GM19240 (cell line): ENCODE results near the gene FSTL4.

Experiments
- DNase-seq: peaks from one replicate; pipeline ENCODE4 v3.0.0; 2011; ENCODE audit warnings: low spot score; ENCODE audit not compliant: insufficient read length

Gene FSTL4

DNA sequence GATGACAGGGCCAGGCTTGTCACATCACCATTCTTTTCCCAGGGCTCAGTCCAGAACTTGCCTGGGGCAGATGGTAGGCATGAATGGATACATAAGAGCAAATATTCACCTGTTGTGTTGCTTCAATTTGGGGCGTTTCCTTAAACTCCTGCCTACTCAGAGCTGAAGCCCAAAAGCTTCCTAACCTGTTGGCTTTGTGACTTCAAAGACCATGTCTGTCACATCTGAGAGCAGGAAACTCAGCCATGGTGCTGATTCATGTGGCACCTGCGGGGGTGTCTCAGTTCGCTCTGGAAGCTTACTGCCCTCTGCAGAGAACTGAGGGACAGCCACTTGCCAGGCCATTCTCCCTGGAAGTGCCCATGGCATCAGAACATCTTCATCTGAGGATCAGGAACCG lies 313.9 kb downstream of the FSTL4 start:
- DNase-seq: no peak

DNA sequence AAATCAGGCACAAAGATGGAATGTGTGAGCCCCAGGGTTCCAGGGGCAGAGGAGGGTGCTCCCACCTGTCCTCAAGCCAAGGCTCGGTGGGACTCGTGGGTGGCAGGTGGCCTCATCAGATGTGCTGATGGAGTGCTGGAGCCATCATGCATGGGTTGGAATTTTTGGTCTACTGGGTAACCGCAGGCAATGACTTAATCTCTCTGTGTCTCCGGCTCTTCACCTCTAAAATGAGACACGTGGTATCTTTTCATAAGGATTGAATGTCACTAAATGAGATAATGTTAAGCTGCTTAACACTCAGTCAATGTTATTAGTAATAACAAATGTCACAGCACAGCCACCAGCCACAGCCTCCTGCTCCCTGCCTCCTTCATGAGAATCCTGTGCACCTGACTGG lies 315.0 kb downstream of the FSTL4 start:
- DNase-seq: no peak

DNA sequence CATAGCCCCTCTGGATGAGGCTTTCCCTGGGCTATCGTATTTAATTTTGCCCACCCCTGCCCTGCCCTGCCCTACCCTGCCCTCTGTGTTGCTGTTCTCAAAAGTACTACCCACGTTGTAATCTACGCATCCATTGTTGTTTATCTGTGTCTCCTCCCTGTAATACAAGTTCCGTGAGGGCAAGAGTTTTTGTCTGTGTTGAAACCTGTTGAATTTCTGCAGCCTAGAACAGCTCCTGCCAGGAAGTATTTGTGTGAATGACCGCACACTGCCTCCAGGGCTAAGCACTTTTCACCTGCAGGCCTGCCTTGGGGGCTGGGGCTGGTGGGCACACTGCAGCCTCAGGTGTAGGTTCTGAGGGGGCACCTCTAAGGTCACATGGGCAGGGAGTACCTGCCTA lies 315.7 kb downstream of the FSTL4 start:
- DNase-seq: no peak

DNA sequence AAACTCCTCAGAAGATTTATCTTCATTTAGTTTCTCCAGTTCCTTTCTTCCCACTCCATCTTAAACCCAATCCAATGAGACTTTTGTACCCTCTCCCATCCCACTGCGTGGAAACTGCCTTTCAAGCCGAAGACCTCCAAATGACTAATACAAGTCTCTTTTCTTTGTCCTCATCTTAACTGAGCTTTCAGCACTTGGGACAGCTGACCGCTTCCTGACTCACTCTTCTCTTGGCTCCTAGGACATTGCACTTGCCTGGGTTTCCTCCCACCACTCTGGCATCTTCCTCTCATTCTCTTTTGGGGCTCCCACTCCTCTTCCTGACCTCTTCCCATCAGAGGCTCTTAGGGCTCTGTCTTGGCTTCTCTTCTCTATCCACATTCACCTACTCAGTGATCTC lies 316.8 kb downstream of the FSTL4 start:
- no peak for DNase-seq

DNA sequence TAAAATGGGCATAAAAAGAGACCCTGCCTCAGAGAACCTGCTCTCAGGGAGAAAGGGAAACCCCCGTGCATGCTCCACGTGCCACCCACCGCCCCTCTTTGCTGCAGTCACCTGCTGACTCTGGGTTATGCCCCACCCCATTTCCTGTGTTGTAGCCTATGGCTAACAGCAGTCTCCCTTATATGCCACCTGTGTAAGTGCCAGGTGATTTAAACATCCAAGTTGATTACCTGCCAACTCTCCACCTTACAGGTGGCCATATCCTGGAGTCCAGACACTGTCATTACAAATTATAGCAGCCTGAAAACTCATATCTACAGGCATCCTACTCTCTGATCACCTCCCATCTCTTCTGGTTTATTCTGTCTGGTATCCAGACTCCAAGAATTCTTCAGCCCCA lies 318.0 kb downstream of the FSTL4 start:
- DNase-seq: no peak

DNA sequence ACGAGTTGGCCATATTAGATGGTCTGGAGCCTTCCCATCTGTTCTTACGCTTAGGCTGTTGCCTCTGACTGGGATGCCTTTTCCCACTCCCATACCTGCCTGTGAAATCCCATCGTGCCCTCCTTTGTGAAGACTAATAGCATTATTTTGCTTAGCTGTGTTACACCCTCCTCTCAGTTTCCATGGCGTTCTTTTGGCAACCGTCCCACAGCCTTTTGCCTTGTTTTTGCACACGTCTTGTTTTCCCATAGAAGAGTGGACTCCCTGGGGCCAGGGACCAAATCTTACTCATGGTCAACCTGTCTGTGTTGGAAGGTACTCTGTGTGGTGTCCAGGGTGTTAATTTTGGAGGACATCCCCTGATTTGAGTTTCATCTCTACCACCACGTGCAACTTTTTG lies 318.4 kb downstream of the FSTL4 start:
- DNase-seq: no peak

DNA sequence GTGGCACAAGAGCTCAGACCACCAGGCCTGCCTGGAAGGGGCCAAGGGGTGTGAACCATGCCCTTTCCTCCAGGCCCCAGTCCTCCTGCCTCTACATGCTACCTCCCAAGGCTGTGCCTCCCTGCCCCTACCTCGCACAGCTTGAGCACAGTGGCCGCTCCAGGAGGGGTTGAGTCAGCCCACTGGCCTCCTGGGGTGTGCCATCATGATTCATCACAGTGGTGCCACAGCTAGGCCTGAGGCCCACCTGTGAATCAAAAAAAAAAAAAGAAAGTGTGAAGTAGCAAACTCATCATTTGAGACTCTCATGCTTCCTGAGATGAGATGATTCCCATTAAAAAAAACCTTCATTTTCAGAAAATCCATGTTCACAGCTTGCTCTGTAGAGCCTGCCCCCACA lies 320.0 kb downstream of the FSTL4 start:
- DNase-seq: no peak

DNA sequence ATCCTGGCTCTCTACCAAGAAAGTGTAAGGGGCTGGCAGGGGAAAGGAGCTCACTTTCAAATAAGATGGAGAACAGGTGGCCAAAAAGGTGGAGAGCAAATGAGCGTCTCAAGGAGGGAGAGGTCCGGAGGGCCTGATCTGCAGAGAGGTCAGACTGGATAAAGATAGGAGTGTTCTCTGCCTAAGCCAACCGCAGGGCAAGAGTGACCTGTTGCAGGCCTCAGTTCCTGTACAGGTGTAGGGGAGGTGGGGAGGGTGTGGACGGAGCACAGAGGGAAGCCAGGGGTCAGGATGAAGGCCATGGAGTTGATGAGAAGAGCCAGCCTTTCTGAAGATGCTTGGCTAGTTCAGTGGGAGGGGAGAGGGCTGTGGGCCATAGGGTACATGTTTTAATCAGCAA lies 320.8 kb downstream of the FSTL4 start:
- no peak for DNase-seq

DNA sequence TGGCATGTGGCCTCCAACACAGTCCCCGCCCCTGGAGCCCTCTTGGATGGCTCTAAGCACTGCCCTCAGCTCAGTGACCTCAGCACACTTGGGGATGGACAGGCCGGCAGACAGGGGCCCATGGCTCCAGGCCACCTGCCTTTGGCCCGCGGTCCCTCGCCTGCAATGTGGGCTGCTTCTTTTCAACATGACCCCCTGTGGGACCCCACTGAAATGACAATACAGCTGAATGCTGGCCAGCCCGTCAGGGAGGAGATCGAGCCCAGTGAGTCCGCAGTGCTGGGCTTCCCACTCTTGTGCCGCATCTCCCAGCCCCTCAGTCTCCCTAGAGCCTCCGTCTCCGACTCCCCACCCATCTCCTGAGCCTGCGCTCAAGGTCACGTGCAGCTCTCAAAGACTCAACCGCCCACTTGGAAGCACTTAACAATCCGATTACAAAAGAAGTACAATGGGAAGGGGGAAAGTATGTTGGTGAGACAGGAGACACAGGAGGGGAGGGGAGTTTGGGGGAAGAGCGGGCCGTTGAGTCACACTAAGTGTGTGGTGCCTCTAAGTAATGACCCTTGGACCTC lies 321.6 kb downstream of the FSTL4 start:
- no peak for DNase-seq

DNA sequence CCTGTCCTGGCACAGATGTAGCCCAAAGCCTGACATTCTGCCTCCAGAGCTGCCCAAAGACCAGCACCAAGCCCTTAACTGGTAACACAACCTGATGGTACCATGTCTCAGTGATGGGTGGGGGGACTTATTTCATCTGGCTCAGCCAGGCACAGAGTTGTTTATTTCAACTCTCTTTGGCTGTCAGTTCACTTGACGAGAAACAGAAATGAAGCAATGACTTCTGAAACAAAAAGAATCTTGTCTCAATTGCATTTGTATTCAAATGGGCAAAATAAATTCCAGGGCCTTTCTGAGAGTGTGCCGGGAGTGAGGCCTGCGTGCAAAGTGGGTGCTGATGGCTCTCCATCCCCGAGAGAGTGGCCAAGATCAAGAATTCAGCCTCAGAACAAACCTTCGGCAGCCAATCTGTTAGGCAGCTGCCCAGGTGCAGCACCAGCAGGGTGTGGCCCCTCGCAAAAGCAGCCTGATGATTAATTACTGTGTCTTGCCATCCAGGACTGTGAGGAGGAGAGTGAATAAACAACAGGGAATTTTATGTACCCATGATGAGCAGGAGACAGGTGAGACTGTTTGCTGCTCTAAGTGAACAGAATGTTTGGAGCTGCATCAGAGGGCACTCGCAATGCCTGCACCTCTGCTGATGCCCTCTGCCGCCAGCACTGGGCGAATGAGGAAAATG lies 322.5 kb downstream of the FSTL4 start:
- no peak for DNase-seq

DNA sequence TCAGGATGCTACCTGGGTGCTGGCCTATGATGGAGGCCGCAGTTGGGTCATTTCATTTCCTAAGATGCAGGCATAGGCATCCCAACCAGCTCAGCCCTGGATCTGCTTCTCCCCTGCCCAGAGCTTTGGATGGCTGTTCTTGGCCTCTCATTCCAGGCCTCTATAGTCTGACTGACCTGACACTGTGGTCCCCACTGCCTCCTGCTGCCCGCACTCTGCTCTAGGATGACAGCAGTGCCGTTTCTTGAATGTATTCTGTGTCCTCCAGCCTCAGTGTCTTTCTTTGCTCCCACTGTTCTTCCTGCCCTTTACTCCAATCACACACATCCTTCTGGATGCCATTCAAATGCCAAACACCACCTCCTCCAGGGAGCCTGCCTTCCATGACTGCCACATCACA lies 324.8 kb downstream of the FSTL4 start:
- DNase-seq: no peak

DNA sequence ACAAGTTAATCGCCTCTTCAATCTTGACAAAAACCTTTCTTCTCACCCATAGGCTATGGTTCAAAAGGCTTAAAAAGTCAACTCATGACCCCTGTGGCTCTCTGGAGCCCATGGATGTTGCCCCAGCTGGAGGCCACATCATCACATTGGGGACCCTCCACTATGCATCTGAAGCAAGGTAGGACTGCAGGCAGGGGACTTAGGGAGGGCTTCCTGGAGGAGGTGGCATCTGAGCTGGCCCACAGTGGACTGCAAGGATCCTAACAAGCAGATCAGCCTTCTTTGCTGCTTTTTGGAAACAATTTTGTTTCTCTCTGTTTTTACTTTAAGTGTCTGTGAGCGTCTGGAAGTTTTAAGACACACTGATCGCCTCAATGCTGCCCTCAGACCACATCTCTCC lies 325.9 kb downstream of the FSTL4 start:
- no peak for DNase-seq

DNA sequence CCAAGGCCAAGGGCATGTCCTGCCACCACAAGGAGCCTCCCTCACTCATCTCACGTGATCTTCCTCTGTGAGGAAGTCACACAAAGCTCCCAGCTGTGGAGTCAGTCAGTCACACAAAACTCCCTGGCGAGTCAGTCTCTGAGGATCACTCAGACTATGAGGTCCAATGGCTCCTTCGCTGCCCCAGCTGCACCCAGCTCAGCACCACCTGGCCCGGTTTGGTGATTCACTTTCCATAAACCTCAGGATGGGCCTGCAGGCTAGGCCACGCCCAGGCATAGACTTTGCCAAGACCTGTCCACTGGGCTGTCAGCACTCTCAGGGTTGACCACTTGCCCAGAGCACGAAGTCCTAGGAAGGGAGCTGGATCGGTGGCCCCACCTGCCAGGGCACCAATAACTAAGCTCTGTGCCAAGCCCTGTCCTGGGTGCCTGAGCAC lies 326.7 kb downstream of the FSTL4 start:
- no peak for DNase-seq

DNA sequence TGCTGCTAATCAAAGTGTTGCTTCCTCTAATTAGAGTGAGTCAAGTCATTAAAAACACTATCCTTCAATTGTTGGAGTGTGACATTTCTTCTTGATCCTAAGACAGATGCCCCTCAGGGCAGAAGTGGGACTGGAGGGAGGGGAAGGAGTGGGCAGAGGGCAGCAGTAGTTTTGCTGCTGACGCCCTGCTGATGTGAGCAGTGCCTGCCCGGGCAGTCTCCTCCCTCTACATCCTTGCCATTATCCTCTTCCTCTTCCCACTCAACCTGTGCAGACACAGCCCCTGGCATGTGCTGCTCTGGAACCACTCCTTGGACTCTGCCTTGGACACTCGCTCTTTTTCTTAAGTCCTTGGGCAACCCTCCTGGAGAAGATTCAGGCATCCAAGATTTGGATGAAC lies 328.0 kb downstream of the FSTL4 start:
- DNase-seq: no peak

DNA sequence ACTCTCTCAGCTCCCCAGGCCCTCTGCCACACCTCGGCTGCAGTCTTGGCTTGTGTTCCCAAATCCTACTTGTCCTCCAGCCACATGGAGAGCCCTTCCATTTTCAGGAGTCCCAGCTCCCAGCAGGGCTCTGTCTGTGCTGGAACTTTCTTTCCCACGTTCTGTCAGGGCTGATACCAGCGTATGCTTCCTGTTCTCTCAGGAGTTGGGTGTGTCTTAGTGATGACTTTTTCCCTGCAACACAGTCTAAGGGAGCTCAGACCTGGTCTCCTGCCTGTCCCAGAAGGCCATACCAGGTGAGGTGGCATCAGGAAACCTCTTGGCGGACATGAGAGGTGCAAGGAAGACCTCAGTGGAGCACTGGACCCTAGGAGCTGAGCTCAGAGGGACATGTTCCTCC lies 334.0 kb downstream of the FSTL4 start:
- DNase-seq: no peak

DNA sequence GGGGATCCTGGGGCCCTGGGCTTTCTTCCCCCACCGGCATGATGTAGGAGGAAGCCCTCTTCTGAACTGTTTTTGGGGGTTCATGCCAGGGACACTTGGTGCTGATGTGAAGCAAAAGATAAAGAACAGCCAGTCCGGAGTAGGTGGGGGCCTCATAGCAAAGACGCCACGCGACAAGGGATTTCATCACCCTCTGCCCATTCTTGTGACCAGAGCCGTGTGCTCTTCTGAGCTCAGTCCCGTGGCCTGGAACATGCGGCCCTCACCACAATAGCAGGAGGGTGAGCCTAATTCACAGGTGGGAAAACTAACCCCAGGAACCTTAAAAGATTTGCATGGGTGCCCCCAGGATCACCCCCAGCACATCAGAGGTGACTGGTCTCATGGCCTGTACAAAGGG lies 334.6 kb downstream of the FSTL4 start:
- no peak for DNase-seq

DNA sequence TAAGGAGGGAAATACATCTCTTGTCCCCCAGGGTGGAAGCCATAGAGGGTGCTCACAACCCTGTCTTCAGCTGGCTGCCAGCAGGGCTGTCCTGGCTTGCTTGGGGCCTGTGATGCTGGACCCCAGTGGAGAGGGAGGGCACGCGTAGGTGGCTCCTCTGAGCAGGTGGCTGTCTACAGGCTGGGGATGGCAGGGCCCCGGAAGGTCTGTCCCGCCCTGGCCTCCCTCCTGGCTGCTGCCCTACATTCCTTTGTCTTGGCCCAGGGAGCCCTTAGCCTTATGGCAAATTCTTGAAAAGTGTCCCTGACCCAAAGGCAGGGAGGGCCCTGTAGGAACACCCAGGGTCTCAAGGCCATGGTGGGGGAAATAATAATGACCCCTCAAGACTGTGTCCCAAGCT lies 336.2 kb downstream of the FSTL4 start:
- no peak for DNase-seq

DNA sequence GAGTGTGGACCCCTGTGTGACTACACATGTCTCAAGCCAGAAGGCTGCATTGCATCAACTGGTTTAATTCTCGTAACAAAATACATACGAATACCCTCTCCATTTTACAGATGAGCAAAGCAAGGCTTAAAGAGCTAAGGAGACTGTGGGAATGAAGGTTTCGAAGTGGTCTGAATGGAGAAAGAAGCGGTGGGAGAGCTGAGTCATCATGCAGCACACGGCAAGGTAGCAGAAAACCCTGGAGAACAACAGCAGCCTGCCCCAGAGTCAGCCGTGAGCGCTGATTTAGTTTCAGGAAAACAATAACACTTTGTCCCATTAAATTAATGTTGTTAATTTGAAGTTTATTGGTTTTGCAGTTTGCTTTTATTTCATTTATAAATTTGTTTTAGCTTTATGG lies 336.7 kb downstream of the FSTL4 start:
- DNase-seq: no peak

DNA sequence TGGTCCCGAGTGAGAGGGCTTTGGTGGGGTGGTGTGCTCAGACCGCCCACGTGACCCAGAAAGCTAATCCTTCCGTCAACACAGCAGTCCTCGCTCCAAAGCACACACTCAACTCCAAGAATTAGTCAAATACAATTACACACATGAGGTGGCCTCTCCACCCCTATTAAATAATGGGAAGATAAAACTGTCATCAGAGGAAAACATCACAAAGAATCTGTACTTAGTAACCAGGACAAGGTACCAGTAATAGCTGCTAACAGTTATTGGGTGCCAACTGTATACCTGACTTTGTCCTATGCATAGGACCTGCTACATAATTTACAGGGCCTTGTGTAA lies 337.8 kb downstream of the FSTL4 start:
- no peak for DNase-seq

DNA sequence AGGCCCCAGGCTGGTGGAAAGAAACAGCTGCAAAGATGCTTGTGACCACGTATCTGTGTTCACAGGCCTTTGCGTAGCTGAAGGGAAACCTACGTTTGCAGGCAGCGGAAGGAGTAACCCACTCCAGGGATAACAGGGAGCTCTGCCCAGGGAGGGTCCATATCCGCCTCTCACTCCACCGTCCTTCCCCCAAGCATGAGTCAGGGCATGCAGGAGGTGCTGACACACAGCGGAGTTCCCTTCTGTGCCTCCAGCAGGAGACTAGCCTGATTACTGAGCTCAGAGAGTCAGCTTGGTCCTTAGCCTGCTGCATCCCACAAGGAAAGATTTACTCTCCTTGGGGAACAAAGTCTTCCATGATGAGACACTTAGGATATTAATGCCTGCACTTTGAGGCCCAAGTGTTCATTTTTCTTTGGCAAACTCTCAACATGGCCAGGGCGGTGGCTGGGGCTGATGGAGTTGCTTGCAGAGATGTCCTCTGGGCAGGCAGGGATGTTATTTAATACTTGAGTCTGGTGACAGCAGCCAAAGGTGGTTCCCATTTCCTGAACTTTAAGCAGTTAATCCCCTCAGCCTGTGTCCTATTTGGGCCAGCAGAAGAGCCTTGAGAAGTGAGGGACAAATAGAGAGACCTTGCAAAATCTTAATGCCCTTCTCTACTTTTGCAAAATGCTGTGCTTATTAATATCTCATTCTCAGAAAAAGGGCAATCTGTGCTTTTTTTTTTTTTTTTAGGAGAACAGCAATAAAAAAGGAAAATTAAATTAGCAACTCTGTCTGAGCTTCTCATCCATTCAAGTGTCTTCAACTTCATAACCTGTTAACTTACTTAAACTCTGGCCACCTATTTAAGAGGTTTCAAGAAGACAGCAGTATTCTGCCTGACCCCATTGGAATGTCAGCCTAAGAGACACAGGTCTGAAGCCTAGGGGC lies 338.4 kb downstream of the FSTL4 start:
- DNase-seq: no peak

DNA sequence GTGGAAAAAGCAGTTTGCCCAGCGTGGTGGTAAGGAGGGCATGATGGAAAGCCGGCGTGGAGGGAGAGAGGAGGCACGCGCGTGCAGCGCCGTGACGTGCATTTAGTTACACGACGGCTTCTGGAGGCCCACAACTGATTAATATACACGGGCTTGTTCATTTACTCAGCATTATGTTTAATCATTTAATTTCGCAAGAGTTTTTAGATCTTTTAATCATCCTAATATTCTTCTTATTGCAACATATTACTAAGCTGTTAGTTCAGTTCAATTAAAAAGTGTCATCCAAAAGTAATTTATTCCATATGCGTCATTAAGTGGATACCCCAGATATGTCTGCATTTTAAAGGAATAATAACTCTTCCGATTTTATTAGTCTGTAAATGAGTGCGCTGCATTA lies 340.0 kb downstream of the FSTL4 start:
- no peak for DNase-seq

DNA sequence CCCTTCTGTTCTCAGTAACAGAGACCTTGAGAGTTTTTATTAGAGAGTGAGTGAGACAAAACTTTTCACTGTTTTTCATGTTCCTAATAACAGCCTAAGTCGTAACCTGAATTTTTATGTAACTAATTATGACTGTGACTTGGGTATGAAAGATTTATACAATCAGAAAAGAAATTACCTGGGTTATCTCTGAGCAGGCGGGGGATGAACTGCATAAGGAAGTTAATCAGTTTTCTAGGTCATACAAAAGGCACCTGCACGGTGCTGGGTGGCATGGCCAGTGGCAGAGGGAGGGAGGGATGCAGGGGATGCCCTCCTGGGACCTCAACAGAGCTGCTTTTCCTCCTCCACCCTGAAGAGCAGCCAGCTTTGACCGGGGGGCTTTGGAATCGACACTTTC lies 340.7 kb downstream of the FSTL4 start:
- DNase-seq: no peak

DNA sequence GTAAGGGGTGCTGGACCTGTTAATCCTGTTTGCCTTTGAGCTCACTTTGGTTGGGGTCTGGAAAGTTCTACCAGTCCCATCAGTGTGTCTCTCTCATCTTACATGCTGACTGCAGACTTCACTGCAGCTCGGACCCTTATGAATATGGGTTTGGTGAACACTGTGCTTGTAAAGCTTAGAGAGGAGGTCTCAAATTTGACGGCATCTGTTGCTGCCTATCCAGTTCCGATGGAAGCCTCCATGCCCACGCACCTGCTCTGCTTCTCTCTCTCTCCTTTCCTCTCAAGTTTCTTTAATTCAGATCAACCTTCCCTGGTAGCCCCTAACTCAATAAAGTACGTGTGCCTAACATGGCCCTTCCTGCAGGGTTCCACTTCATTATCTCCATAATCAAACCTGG lies 342.6 kb downstream of the FSTL4 start:
- no peak for DNase-seq
